ENCODE results near the gene GEMIN4. TPM values are rescaled to one million over a fixed set of nuclear protein-coding genes. Genes with fewer than 3 reads are reported as not detected.

Gene GEMIN4
- total and polyA plus RNA-seq, 3 donors from 2014 or later = 64.2 to 149 (median 77.4) TPM

GRCh38 chr17:720706-721539, 31.1 kb downstream of the GEMIN4 start:
- 76 to 81% methylated on average over 13 of the region's 13 CpGs for WGBS, 2 donors
- intact Hi-C loops (cut with DNase I; ENCODE audit: low total_unique reads) = no loop called here
- Histone ChIP-seq H3K9me3 (no peaks in the 10 kb centered on the region), H3K27ac (no peak overlapping the region), H3K27me3 (no peaks in the 10 kb centered on the region), H3K4me3 (no peak overlapping the region), H3K36me3 (ENCODE audit: low read depth, missing control alignments) (no peaks in the 10 kb centered on the region), H3K4me1 (no peaks in the 10 kb centered on the region)
- TF ChIP-seq, protein P1, sequence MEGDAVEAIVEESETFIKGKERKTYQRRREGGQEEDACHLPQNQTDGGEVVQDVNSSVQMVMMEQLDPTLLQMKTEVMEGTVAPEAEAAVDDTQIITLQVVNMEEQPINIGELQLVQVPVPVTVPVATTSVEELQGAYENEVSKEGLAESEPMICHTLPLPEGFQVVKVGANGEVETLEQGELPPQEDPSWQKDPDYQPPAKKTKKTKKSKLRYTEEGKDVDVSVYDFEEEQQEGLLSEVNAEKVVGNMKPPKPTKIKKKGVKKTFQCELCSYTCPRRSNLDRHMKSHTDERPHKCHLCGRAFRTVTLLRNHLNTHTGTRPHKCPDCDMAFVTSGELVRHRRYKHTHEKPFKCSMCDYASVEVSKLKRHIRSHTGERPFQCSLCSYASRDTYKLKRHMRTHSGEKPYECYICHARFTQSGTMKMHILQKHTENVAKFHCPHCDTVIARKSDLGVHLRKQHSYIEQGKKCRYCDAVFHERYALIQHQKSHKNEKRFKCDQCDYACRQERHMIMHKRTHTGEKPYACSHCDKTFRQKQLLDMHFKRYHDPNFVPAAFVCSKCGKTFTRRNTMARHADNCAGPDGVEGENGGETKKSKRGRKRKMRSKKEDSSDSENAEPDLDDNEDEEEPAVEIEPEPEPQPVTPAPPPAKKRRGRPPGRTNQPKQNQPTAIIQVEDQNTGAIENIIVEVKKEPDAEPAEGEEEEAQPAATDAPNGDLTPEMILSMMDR (IDR thresholded peaks at IDR 0.05) = no peak
- no peak for TF ChIP-seq POLR2A (IDR thresholded peaks at IDR 0.05)
- DNase-seq = no peak

GRCh38 chr17:718075-718474, 34.0 kb downstream of the GEMIN4 start:
- DNase-seq = no peak
- Histone ChIP-seq H3K4me3 (no peak overlapping the region), H3K4me1 (no peaks in the 10 kb centered on the region), H3K36me3 (ENCODE audit: low read depth, missing control alignments) (no peaks in the 10 kb centered on the region), H3K9me3 (no peaks in the 10 kb centered on the region), H3K27me3 (no peaks in the 10 kb centered on the region), H3K27ac (no peak overlapping the region)
- WGBS, 2 donors = 94 to 95% methylated on average over 5 of the region's 5 CpGs
- TF ChIP-seq POLR2A (IDR thresholded peaks at IDR 0.05) = no peak
- TF ChIP-seq, protein P1 (IDR thresholded peaks at IDR 0.05) = no peak
- intact Hi-C loops (cut with DNase I; ENCODE audit: low total_unique reads) = no loop called here

DNA sequence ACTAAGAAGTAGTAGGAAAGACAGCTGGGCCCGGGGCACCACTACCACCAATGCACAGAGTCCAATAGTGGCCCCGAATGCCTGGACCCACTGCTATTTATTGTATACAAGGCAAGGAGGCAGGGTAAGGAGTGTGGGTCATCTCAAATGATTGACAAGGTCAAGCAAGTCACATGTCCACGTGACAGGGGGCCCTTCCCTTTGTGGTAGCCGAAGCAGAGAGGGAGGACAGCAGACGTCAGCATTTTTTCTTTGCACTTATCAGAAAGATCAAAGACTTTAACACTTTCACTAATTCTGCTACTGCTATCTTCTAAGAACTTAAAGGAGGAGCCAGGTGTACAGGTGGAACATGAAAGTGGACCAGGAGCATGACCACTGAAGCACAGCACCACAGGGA, 43.9 kb downstream of the GEMIN4 start:
- intact Hi-C loops (cut with DNase I; ENCODE audit: low total_unique reads) = no loop called here

DNA sequence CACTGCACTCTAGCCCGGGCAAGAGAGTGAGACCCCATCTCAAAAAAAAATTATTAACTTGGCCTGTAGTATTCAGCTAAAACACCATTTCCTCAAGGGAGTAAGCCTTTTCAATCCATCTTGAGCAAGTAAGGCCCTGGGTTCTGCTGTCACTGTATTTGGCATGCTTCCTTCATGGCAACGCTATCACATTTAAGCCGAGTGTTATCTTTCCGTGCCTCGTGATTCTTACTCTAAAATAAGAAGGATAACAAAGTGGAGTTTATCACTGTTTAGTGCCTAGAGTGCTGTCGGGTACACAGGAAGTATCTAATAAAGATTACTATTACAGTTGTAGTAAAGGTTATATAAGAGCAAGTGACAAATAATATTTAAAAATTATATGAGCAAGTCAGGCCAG, 46.2 kb downstream of the GEMIN4 start:
- Histone ChIP-seq H3K9me3 (no peaks in the 10 kb centered on the region), H3K27ac (no peak overlapping the region), H3K4me1 (peaks cover 5% of the 10 kb centered on the region), H3K27me3 (no peaks in the 10 kb centered on the region), H3K4me3 (no peak overlapping the region), H3K36me3 (ENCODE audit: low read depth, missing control alignments) (no peaks in the 10 kb centered on the region)
- intact Hi-C loops (cut with DNase I; ENCODE audit: low total_unique reads) = no loop called here
- peak; percentile 67 for DNase-seq
- WGBS, 2 donors = 65 to 87% methylated on average over 6 of the region's 6 CpGs
- TF ChIP-seq, protein P1 (IDR thresholded peaks at IDR 0.05) = no peak
- no peak for TF ChIP-seq POLR2A (IDR thresholded peaks at IDR 0.05)

More for the DNA sequence above, 43.9 kb downstream of the GEMIN4 start:
- DNase-seq = peak; percentile 51
- Histone ChIP-seq H3K36me3 (ENCODE audit: low read depth, missing control alignments) (no peaks in the 10 kb centered on the region), H3K4me3 (no peak overlapping the region), H3K4me1 (peaks cover 5% of the 10 kb centered on the region), H3K27me3 (no peaks in the 10 kb centered on the region), H3K27ac (peak overlapping the region in 1 of 2 donors; percentile 44), H3K9me3 (no peaks in the 10 kb centered on the region)
- WGBS, 2 donors = 59 to 66% methylated on average over 5 of the region's 5 CpGs
- TF ChIP-seq POLR2A (IDR thresholded peaks at IDR 0.05) = no peak
- TF ChIP-seq, protein P1 (IDR thresholded peaks at IDR 0.05) = no peak

- no peak for DNase-seq
- H3K9me3 ChIP-seq = no peaks in the 10 kb centered on the region
- WGBS, 2 donors = 87 to 100% methylated on average over 1 of the region's 1 CpG
- H3K4me1 ChIP-seq = peaks cover 5% of the 10 kb centered on the region
- H3K27me3 ChIP-seq = no peaks in the 10 kb centered on the region
- no peak for TF ChIP-seq POLR2A (IDR thresholded peaks at IDR 0.05)
- TF ChIP-seq, protein P1 (IDR thresholded peaks at IDR 0.05) = no peak
- intact Hi-C loops (cut with DNase I; ENCODE audit: low total_unique reads) = no loop called here
- H3K36me3 ChIP-seq (ENCODE audit: low read depth, missing control alignments) = no peaks in the 10 kb centered on the region
- no peak overlapping the region for H3K27ac ChIP-seq
- H3K4me3 ChIP-seq = no peak overlapping the region
Measured at GRCh38 chr17:705011-705410, 47.1 kb downstream of the GEMIN4 start.
